DOHH2 (cell line): ENCODE data around the gene MAP2.

Experiments
- EZH2phosphoT487 ChIP-seq: fragments of 200-600 bp; sonication (generic); IDR thresholded peaks from 2 replicates; pipeline ENCODE4 v1.6.1; 2017; ENCODE audit warnings: borderline replicate concordance, mild to moderate bottlenecking, antibody characterized with exemption, low read length, moderate library complexity, mixed read lengths
- TF ChIP-seq, protein P1 (sequence below): fragments of 200-600 bp; sonication (generic); IDR thresholded peaks from one replicate; pipeline ENCODE4 v1.5.1; 2014; ENCODE audit warnings: antibody characterized with exemption, mild to moderate bottlenecking, low read depth, low read length; ENCODE audit not compliant: poor library complexity, severe bottlenecking

DNA sequence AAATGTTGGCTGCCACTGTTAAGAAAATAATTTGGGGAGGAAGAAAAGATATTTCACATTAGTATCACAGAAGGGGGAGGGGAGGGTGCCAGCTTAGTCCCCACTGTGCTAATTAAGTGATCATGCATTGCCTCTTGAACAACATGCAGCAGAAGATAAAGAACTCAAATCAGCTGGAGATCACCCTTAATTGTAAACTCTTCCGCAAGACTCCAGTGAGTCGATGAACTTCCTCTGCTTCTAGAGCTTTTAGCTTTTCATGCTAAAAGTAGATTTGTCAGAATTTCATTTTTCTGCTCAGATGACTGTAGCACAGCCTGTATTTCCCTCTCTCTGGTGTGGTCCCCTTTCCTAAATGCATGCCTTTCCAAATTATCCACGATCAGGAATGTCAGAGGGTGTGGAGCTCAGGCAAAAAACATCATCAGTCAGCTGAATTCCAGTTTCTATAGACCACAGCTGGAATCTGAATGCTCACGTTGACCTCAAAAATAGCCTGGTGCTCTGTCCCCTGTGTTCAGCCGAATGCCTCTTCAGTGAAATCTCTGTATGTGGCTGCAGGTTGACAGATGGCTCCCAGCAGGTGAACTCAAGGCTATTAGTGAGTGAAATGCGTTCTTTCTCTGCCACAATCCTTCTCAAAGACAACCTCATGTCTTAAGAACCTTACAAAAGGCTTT, 191.0 kb downstream of the MAP2 start:
- TF ChIP-seq, protein P1, sequence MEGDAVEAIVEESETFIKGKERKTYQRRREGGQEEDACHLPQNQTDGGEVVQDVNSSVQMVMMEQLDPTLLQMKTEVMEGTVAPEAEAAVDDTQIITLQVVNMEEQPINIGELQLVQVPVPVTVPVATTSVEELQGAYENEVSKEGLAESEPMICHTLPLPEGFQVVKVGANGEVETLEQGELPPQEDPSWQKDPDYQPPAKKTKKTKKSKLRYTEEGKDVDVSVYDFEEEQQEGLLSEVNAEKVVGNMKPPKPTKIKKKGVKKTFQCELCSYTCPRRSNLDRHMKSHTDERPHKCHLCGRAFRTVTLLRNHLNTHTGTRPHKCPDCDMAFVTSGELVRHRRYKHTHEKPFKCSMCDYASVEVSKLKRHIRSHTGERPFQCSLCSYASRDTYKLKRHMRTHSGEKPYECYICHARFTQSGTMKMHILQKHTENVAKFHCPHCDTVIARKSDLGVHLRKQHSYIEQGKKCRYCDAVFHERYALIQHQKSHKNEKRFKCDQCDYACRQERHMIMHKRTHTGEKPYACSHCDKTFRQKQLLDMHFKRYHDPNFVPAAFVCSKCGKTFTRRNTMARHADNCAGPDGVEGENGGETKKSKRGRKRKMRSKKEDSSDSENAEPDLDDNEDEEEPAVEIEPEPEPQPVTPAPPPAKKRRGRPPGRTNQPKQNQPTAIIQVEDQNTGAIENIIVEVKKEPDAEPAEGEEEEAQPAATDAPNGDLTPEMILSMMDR = no peak
- no peak for TF ChIP-seq EZH2phosphoT487
